ENCODE measurements around the gene CD40LG.
A peak's percentile ranks its signal among the peaks of the same experiment; 100 is the strongest.

DNA sequence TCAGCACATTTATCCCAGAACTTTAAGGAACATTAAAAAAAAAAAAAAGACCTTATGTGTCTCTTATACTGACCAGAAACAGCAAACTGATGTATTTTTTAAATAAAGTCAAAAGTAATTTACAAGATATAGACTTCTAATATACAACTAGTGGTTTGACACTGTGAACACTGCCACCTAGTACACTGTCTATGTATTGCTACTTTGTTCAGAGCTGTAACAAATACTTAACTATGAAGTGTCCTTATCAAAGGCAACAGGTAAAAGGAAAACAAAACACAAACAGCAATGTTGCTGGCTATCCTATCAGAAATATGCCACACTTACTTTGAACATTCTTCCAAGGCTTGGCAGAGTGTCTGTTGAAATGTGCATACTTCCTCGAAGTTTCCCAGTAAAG is 60.4 kb downstream of the CD40LG start:
- TF ChIP-seq, protein P1, sequence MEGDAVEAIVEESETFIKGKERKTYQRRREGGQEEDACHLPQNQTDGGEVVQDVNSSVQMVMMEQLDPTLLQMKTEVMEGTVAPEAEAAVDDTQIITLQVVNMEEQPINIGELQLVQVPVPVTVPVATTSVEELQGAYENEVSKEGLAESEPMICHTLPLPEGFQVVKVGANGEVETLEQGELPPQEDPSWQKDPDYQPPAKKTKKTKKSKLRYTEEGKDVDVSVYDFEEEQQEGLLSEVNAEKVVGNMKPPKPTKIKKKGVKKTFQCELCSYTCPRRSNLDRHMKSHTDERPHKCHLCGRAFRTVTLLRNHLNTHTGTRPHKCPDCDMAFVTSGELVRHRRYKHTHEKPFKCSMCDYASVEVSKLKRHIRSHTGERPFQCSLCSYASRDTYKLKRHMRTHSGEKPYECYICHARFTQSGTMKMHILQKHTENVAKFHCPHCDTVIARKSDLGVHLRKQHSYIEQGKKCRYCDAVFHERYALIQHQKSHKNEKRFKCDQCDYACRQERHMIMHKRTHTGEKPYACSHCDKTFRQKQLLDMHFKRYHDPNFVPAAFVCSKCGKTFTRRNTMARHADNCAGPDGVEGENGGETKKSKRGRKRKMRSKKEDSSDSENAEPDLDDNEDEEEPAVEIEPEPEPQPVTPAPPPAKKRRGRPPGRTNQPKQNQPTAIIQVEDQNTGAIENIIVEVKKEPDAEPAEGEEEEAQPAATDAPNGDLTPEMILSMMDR (optimal IDR thresholded peaks at IDR 0.05 in 1 of 3, IDR thresholded peaks at IDR 0.05 in 1 of 3, conservative IDR thresholded peaks at IDR 0.05 in 1 of 3; ENCODE audit: extremely low read depth in 1 of 3, insufficient read depth in 2 of 3, low read length in 3 of 3) = peak in 2 of 3 experiments; percentile 31 to 51
- no peak for TF ChIP-seq EZH2 (IDR thresholded peaks at IDR 0.05; ENCODE audit: low read length)

Measured in keratinocyte (primary cell).